ENCODE data around the gene NTN1. TPM values are rescaled to one million over a fixed set of nuclear protein-coding genes. Genes with fewer than 3 reads are reported as not detected.
A peak's percentile ranks its signal among the peaks of the same experiment; 100 is the strongest.

The NTN1 gene
- total RNA-seq, 1 donor, result 0.81 TPM

DNA sequence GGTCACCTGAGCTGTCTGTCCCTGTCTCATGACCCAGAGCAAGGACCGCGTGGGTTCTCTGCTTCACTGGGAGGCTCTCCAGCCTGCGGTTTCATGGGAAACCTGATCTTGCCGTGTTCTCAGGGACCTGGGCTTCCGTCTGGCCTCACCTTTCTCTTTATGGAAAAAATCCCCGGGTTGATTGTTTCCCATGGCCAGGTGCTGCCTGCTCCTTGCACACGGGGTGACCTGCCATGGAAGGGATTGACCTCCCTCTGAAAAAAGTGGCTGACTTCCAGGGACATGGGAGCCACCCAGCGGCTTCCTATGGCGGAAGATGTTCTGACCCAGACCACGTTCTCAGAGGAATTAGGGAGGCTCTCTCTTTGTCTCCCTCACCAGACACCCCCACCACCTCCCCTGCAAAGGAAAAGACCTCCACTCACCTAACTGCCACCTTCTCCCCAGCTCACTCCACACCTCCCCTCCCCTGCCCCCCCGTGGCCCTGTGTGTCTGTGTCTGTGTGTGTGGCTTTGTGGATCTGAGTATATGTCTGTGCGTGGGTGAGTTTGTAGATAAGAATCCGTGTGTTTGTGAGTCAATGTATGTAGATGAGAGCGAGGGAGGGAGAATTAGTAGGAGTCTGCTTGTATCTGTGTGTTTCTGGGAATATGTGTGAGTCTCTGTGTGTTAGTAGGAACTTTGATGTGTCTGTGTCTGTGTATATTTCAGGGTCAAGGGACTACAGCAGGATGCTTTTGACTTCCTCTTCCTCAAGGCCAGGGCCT lies 154.6 kb downstream of the NTN1 start:
- TF ChIP-seq, protein P1, sequence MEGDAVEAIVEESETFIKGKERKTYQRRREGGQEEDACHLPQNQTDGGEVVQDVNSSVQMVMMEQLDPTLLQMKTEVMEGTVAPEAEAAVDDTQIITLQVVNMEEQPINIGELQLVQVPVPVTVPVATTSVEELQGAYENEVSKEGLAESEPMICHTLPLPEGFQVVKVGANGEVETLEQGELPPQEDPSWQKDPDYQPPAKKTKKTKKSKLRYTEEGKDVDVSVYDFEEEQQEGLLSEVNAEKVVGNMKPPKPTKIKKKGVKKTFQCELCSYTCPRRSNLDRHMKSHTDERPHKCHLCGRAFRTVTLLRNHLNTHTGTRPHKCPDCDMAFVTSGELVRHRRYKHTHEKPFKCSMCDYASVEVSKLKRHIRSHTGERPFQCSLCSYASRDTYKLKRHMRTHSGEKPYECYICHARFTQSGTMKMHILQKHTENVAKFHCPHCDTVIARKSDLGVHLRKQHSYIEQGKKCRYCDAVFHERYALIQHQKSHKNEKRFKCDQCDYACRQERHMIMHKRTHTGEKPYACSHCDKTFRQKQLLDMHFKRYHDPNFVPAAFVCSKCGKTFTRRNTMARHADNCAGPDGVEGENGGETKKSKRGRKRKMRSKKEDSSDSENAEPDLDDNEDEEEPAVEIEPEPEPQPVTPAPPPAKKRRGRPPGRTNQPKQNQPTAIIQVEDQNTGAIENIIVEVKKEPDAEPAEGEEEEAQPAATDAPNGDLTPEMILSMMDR (IDR thresholded peaks at IDR 0.05; ENCODE audit: insufficient read depth, low read length), result no peak
- no peak for DNase-seq (ENCODE audit: low read depth)
- no peak overlapping the region for H3K4me3 ChIP-seq (ENCODE audit: low read depth, low read length)

DNA sequence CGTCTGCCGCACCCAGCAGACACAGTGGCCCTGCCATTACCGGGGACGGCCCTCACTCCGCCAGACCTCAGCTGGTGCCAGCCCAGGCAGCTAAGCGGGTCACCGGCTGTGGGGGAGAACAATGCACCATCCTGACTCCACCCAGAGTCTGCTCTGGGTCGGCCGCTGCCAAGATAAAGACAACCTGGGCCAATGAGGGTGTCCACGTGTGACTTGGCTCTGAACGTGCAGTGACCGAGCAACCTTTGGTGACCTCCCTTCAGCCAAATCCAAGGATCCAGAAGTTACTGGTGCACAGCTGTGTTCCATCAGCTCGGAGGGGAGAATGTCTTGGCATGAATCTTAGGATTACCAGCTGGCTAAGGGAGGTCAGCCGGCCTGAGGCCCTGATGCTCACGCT lies 155.9 kb downstream of the NTN1 start:
- DNase-seq (ENCODE audit: low read depth), result peak; percentile 6
- TF ChIP-seq, protein P1 (IDR thresholded peaks at IDR 0.05; ENCODE audit: insufficient read depth, low read length), result no peak
- no peak overlapping the region for H3K4me3 ChIP-seq (ENCODE audit: low read depth, low read length)

DNA sequence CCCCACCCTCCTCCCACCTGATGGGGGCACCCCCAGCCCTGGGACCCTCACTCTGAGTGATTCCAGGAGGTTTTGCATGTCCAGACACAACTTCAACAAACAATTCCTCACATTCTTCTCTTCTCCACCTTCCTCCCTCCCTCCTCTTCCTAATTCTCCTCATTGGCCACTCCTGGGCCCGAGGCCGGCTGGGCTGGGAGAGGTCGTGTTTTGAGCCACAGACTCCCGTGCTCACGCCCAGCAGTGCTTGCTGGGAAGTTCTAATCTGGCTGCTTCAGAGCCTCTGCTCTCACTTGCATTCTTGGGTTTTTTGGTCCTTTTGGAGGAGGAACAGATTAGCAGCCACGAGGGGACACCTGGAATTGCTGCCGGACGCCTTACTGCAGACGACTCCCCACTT lies 157.0 kb downstream of the NTN1 start:
- DNase-seq (ENCODE audit: low read depth), result no peak
- H3K4me3 ChIP-seq (ENCODE audit: low read depth, low read length), result no peak overlapping the region
- TF ChIP-seq, protein P1 (IDR thresholded peaks at IDR 0.05; ENCODE audit: insufficient read depth, low read length), result no peak

DNA sequence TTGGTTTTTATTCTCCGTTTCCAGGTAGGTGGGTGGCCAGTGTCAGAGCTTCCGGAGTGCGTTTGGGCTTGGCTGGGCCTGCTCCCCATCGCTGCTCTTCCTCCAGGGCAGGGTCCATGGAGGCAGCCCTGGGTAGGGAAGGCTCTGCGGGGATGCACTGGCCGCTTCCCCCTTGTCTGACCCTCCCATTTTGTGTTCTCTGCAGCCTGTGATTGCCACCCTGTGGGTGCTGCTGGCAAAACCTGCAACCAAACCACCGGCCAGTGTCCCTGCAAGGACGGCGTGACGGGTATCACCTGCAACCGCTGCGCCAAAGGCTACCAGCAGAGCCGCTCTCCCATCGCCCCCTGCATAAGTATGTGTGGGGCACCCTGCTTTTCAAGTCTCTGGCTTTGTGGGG lies 158.3 kb downstream of the NTN1 start:
- TF ChIP-seq, protein P1 (IDR thresholded peaks at IDR 0.05; ENCODE audit: insufficient read depth, low read length), result no peak
- DNase-seq (ENCODE audit: low read depth), result no peak
- no peak overlapping the region for H3K4me3 ChIP-seq (ENCODE audit: low read depth, low read length)

DNA sequence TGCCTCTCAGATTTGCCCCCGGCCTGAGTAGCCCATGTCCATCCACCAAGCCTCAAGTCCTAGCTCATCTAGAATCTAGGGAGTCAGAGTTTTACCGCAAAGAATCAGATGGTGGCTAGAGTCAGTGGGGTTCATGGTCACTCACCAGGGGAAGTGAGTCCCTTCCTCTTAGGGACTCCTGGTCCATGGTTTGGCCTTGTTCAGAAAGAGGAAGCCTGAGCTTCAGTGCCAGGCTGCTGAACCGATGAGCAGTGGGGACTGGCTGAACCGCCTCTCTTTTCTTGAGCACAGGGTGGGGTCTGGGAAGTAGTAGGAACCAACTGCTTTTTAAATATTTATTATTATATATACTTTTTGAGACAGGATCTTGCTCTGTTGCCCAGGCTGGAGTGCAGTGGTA lies 160.3 kb downstream of the NTN1 start:
- DNase-seq (ENCODE audit: low read depth), result no peak
- TF ChIP-seq, protein P1 (IDR thresholded peaks at IDR 0.05; ENCODE audit: insufficient read depth, low read length), result no peak
- H3K4me3 ChIP-seq (ENCODE audit: low read depth, low read length), result no peak overlapping the region

DNA sequence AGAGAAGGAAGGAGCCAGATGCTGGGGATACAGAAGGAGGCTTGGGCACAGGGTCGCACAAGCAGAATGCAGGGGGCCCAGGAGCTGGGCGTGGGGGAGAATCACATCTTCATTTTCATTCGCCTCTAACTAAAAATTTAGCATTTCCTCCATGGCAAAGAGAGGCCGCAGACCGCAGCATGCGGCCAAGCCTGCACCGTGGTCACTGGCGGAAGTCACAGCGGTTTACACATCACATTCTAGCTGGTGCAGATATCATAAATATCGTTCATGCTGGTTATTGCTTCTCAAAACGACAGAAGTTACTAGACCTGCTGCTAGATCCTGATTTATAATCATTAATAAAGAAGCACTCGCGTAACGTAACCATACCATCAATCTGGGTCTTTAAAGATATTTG lies 162.0 kb downstream of the NTN1 start:
- H3K4me3 ChIP-seq (ENCODE audit: low read depth, low read length), result no peak overlapping the region
- TF ChIP-seq, protein P1 (IDR thresholded peaks at IDR 0.05; ENCODE audit: insufficient read depth, low read length), result no peak
- no peak for DNase-seq (ENCODE audit: low read depth)

DNA sequence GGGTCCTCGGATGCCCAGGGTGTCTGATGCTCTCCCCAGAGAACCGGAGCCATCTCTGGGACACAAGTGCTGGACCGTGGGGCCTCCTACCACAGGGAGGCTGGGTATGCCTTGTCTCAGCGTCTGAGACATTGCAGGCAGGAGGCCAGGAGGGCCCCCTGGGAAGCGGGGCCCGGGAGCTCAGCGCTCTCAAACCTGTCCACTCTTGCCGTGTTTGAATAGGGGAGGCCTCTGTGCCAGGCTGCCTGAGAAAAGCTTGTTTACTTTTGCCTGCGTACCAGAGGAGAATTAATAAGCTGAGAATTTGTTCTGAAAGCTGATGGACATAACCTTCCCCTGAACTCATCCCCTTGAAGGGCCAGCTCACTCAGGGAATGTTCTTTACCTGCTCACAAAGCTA lies 163.8 kb downstream of the NTN1 start:
- no peak overlapping the region for H3K4me3 ChIP-seq (ENCODE audit: low read depth, low read length)
- no peak for DNase-seq (ENCODE audit: low read depth)
- TF ChIP-seq, protein P1 (IDR thresholded peaks at IDR 0.05; ENCODE audit: insufficient read depth, low read length), result no peak
